Neural crest cell (in vitro differentiated cells): ENCODE results near the gene GPR139. TPM values are rescaled to one million over a fixed set of nuclear protein-coding genes. Genes with fewer than 3 reads are reported as not detected.

Experiments
- DNase-seq: peaks from one replicate; pipeline ENCODE4 v3.0.0; 2021; ENCODE audit warnings: low read depth, mixed read lengths, low spot score
- H3K27ac Mint-ChIP-seq: one replicate; pipeline ENCODE4 v1.8.0; 2021; ENCODE audit warnings: mild to moderate bottlenecking, mixed read lengths; ENCODE audit not compliant: unreplicated experiment
- H3K27me3 Mint-ChIP-seq: 2 replicates; pipeline ENCODE4 v1.8.0; 2021; ENCODE audit warnings: low read depth, mild to moderate bottlenecking, mixed read lengths
- H3K36me3 Mint-ChIP-seq: 2 replicates; pipeline ENCODE4 v1.8.0; 2021; ENCODE audit warnings: low read depth, mild to moderate bottlenecking, mixed read lengths
- H3K4me1 Mint-ChIP-seq: 2 replicates; pipeline ENCODE4 v1.8.0; 2021; ENCODE audit warnings: mixed read lengths
- H3K4me3 Mint-ChIP-seq: one replicate; pipeline ENCODE4 v1.8.0; 2021; ENCODE audit warnings: mild to moderate bottlenecking, mixed read lengths
- H3K9me3 Mint-ChIP-seq: 2 replicates; pipeline ENCODE4 v1.8.0; 2021; ENCODE audit warnings: mixed read lengths
- CTCF ChIP-seq: fragments of 200-600 bp; sonication (generic); conservative IDR thresholded peaks from 2 replicates; pipeline ENCODE4 v1.5.0; 2021; ENCODE audit warnings: antibody characterized with exemption, mild to moderate bottlenecking
- total RNA-seq: library from RNA; stranded (reverse); gene quantifications from 2 replicates; pipeline ENCODE4 v1.2.1, GENCODE V29; 2021

The GPR139 gene
- total RNA-seq, 1 donor from 2014 or later: not detected

GRCh38 chr16:20023190-20023589 lies 50.5 kb downstream of the GPR139 start:
- no peaks in the 10 kb centered on the region for H3K4me1 Mint-ChIP-seq
- peaks cover 68% of the 10 kb centered on the region for H3K27me3 Mint-ChIP-seq
- no peak overlapping the region for H3K27ac Mint-ChIP-seq
- peak; percentile 17 for DNase-seq
- no peaks in the 10 kb centered on the region for H3K36me3 Mint-ChIP-seq
- H3K4me3 Mint-ChIP-seq: no peak overlapping the region
- no peaks in the 10 kb centered on the region for H3K9me3 Mint-ChIP-seq
- no peak for TF ChIP-seq CTCF

- Mint-ChIP-seq H3K36me3 (no peaks in the 10 kb centered on the region), H3K4me1 (no peaks in the 10 kb centered on the region), H3K4me3 (no peak overlapping the region), H3K27me3 (peaks cover 65% of the 10 kb centered on the region), H3K27ac (no peak overlapping the region), H3K9me3 (no peaks in the 10 kb centered on the region)
- DNase-seq: no peak
- TF ChIP-seq CTCF: no peak
Measured at GRCh38 chr16:20020976-20021375, 52.7 kb downstream of the GPR139 start.

- peaks cover 70% of the 10 kb centered on the region for H3K27me3 Mint-ChIP-seq
- no peak overlapping the region for H3K4me3 Mint-ChIP-seq
- H3K9me3 Mint-ChIP-seq: no peaks in the 10 kb centered on the region
- no peak overlapping the region for H3K27ac Mint-ChIP-seq
- no peaks in the 10 kb centered on the region for H3K36me3 Mint-ChIP-seq
- no peaks in the 10 kb centered on the region for H3K4me1 Mint-ChIP-seq
- TF ChIP-seq CTCF: no peak
- no peak for DNase-seq
Measured at GRCh38 chr16:20020083-20020482, 53.6 kb downstream of the GPR139 start.

GRCh38 chr16:20016234-20016633 lies 57.5 kb downstream of the GPR139 start:
- no peak overlapping the region for H3K4me3 Mint-ChIP-seq
- no peak overlapping the region for H3K27ac Mint-ChIP-seq
- no peak for TF ChIP-seq CTCF
- no peaks in the 10 kb centered on the region for H3K4me1 Mint-ChIP-seq
- H3K36me3 Mint-ChIP-seq: no peaks in the 10 kb centered on the region
- no peak for DNase-seq
- H3K27me3 Mint-ChIP-seq: peaks cover 78% of the 10 kb centered on the region
- no peaks in the 10 kb centered on the region for H3K9me3 Mint-ChIP-seq

- TF ChIP-seq CTCF: peak; percentile 25
- peaks cover 64% of the 10 kb centered on the region for H3K27me3 Mint-ChIP-seq
- no peaks in the 10 kb centered on the region for H3K4me1 Mint-ChIP-seq
- H3K27ac Mint-ChIP-seq: no peak overlapping the region
- H3K4me3 Mint-ChIP-seq: no peak overlapping the region
- no peaks in the 10 kb centered on the region for H3K9me3 Mint-ChIP-seq
- H3K36me3 Mint-ChIP-seq: no peaks in the 10 kb centered on the region
- no peak for DNase-seq
Measured at GRCh38 chr16:20004931-20005330, 68.8 kb downstream of the GPR139 start.

GRCh38 chr16:20002936-20003335 lies 70.8 kb downstream of the GPR139 start:
- no peak for TF ChIP-seq CTCF
- DNase-seq: no peak
- Mint-ChIP-seq H3K9me3 (no peaks in the 10 kb centered on the region), H3K27ac (no peak overlapping the region), H3K4me1 (no peaks in the 10 kb centered on the region), H3K36me3 (no peaks in the 10 kb centered on the region), H3K4me3 (no peak overlapping the region), H3K27me3 (peaks cover 51% of the 10 kb centered on the region)
